Body of pancreas (tissue), 4 donors: Measurements from ENCODE around the gene TRPM2. TPM values are rescaled to one million over a fixed set of nuclear protein-coding genes. Genes with fewer than 3 reads are reported as not detected.

Source experiments
- ATAC-seq: fragments of 150-250 bp; one replicate; pipeline ENCODE4 v1.9.1; 2016
- DNase-seq, 4 donors: peaks; one replicate each; pipeline ENCODE4 v3.0.0-alpha.2; 2019
- H3K27ac ChIP-seq, 4 donors: fragments of 200-600 bp; sonication (generic); 1 replicate in 3 of 4; 2 replicates in 1 of 4; pipeline versions ENCODE4 v1.5.1 to v1.6.1; 2016 to 2019; ENCODE audit warnings: mild to moderate bottlenecking in 1 of 4, mixed read lengths in 1 of 4, moderate library complexity in 1 of 4
- H3K27me3 ChIP-seq, 2 donors: fragments of 200-600 bp; sonication (generic); one replicate each; pipeline ENCODE4 v1.6.0; 2016; ENCODE audit warnings: mild to moderate bottlenecking in 1 of 2
- H3K36me3 ChIP-seq, 2 donors: fragments of 200-600 bp; sonication (generic); replicated peaks in 1 of 2; 2 replicates each; pipeline ENCODE4 v1.5.1; 2016; ENCODE audit warnings: low read depth in 2 of 2; ENCODE audit not compliant: insufficient read depth in 1 of 2
- H3K4me1 ChIP-seq: fragments of 200-600 bp; sonication (generic); one replicate; pipeline ENCODE4 v1.6.0; 2016
- H3K4me3 ChIP-seq, 2 donors: fragments of 200-600 bp; sonication (generic); 1 replicate in 1 of 2; 2 replicates in 1 of 2; pipeline ENCODE4 v1.5.1; 2016 to 2019
- H3K9me3 ChIP-seq, 3 donors: fragments of 200-600 bp; sonication (generic); 1 replicate in 2 of 3; 2 replicates in 1 of 3; pipeline ENCODE4 v1.5.1; 2016
- CTCF ChIP-seq, 7 experiments: fragments of 450-650 bp in 4 of 7; fragments of 200-600 bp in 3 of 7; sonication (generic) in 3 of 7; IDR thresholded peaks; one replicate each; pipeline ENCODE4 v1.5.1; 2016 to 2019; ENCODE audit warnings: antibody characterized with exemption in 7 of 7
- POLR2A ChIP-seq, 3 donors: fragments of 450-650 bp; IDR thresholded peaks; one replicate each; pipeline ENCODE4 v1.6.1; 2016; ENCODE audit warnings: antibody characterized with exemption in 3 of 3, mild to moderate bottlenecking in 2 of 3
- WGBS, 2 donors: methylation state at CpG; one replicate each; pipeline ENCODE4 v1.1.5; 2017; 5-methylcytosine and 5-hydroxymethylcytosine counted together
- intact Hi-C: fragments of 100-400 bp; cut with DNase I; formaldehyde crosslinking; loops from one replicate; pipeline ENCODE4 v1.15.1; 2023
- total RNA-seq, 2 donors: library from RNA; depleted of rRNA; stranded (reverse); fragments of >200 nt; gene quantifications; one replicate each; pipeline ENCODE4 v1.1.0, GENCODE V29; 2016

TRPM2 gene
- total RNA-seq, 2 donors from 2014 or later, result 2.1 to 2.3 TPM

GRCh38 chr21:44316277-44316900 lies 37.0 kb upstream of the TRPM2 start:
- no peak for TF ChIP-seq CTCF (IDR thresholded peaks at IDR 0.05)
- no peak for TF ChIP-seq POLR2A (IDR thresholded peaks at IDR 0.05)
- 93 to 94% methylated on average over 12 to 21 of the region's 27 CpGs for WGBS, 2 donors
- H3K36me3 ChIP-seq, result peaks cover 0 to 8% of the 10 kb centered on the region in 2 donors

GRCh38 chr21:44317241-44317782 lies 36.1 kb upstream of the TRPM2 start:
- no peaks in the 10 kb centered on the region for H3K27me3 ChIP-seq

More at GRCh38 chr21:44316277-44316900, 37.0 kb upstream of the TRPM2 start:
- H3K9me3 ChIP-seq, result no peaks in the 10 kb centered on the region
- no peak overlapping the region for H3K4me3 ChIP-seq
- ATAC-seq (no peak), DNase-seq (no peak)
- intact Hi-C loops, result loop anchor here (10.0 kb wide), 1 partner anchor 52 kb away; the partner anchor contains the start of gene DNMT3L
- no peak overlapping the region for H3K27ac ChIP-seq
- H3K4me1 ChIP-seq, result no peaks in the 10 kb centered on the region
- H3K27me3 ChIP-seq, result no peaks in the 10 kb centered on the region

GRCh38 chr21:44317871-44318270 lies 35.5 kb upstream of the TRPM2 start:
- H3K27me3 ChIP-seq, result no peaks in the 10 kb centered on the region
- TF ChIP-seq CTCF (IDR thresholded peaks at IDR 0.05) (no peak), POLR2A (IDR thresholded peaks at IDR 0.05) (no peak)
- H3K36me3 ChIP-seq, result peaks cover 0 to 7% of the 10 kb centered on the region in 2 donors
- H3K9me3 ChIP-seq, result no peaks in the 10 kb centered on the region
- H3K27ac ChIP-seq, result no peak overlapping the region
- DNase-seq (no peak), ATAC-seq (no peak)
- intact Hi-C loops, result loop anchor here (10.0 kb wide), 1 partner anchor 53 kb away; the partner anchor contains the start of gene DNMT3L
- no peaks in the 10 kb centered on the region for H3K4me1 ChIP-seq
- no peak overlapping the region for H3K4me3 ChIP-seq
- WGBS, 2 donors, result 95% methylated on average over 22 of the region's 22 CpGs; no CpG with 5 or more reads in 1 of the 2 donors

More at GRCh38 chr21:44317241-44317782, 36.1 kb upstream of the TRPM2 start:
- DNase-seq (no peak), ATAC-seq (no peak)
- H3K27ac ChIP-seq, result no peak overlapping the region
- TF ChIP-seq CTCF (IDR thresholded peaks at IDR 0.05) (no peak), POLR2A (IDR thresholded peaks at IDR 0.05) (no peak)
- intact Hi-C loops, result loop anchor here (10.0 kb wide), 1 partner anchor 53 kb away; the partner anchor contains the start of gene DNMT3L
- WGBS, 2 donors, result 92 to 100% methylated on average over 7 to 12 of the region's 19 CpGs
- peaks cover 0 to 7% of the 10 kb centered on the region in 2 donors for H3K36me3 ChIP-seq
- H3K4me3 ChIP-seq, result no peak overlapping the region
- no peaks in the 10 kb centered on the region for H3K4me1 ChIP-seq
- H3K9me3 ChIP-seq, result no peaks in the 10 kb centered on the region

- H3K36me3 ChIP-seq, result peaks cover 0 to 3% of the 10 kb centered on the region in 2 donors
- no peak overlapping the region for H3K4me3 ChIP-seq
- WGBS, 2 donors, result 92 to 96% methylated on average over 23 to 24 of the region's 25 CpGs
- ATAC-seq (no peak), DNase-seq (no peak)
- intact Hi-C loops, result loop anchor here (10.0 kb wide), 1 partner anchor 54 kb away; the partner anchor contains the start of gene DNMT3L
- H3K27me3 ChIP-seq, result no peaks in the 10 kb centered on the region
- no peak for TF ChIP-seq CTCF (IDR thresholded peaks at IDR 0.05)
- TF ChIP-seq POLR2A (IDR thresholded peaks at IDR 0.05), result no peak
- no peaks in the 10 kb centered on the region for H3K4me1 ChIP-seq
- H3K27ac ChIP-seq, result no peak overlapping the region
- H3K9me3 ChIP-seq, result no peaks in the 10 kb centered on the region
These were observed 34.7 kb upstream of the TRPM2 start for GRCh38 chr21:44318489-44319285.
